Heart left ventricle (tissue), 16 donors: ENCODE results near the gene PEPD. TPM values are rescaled to one million over a fixed set of nuclear protein-coding genes. Genes with fewer than 3 reads are reported as not detected.

Experiments
- ATAC-seq, 4 donors: fragments of 200-7000 bp; cut with Tn5 transposase; one replicate each; pipeline ENCODE4 v1.9.1; 2020 to 2022; ENCODE audit warnings: moderate library complexity in 4 of 4, mild to moderate bottlenecking in 3 of 4, moderate number of reproducible peaks in 1 of 4
- DNase-seq, 5 donors: peaks; one replicate each; pipeline ENCODE4 v3.0.0-alpha.2; 2020
- H3K27ac ChIP-seq, 12 donors: fragments of 200-600 bp; sonication (generic) in 4 of 12; one replicate each; pipeline versions ENCODE4 v1.5.0 to v1.8.0; 2016 to 2022; ENCODE audit warnings: mild to moderate bottlenecking in 2 of 12
- H3K27me3 ChIP-seq, 9 donors: fragments of 200-600 bp; sonication (generic) in 2 of 9; one replicate each; pipeline versions ENCODE4 v1.5.1 to v1.8.0; 2016 to 2022; ENCODE audit warnings: mild to moderate bottlenecking in 3 of 9
- H3K36me3 ChIP-seq, 9 donors: fragments of 200-600 bp; sonication (generic) in 2 of 9; one replicate each; pipeline versions ENCODE4 v1.5.0 to v1.8.0; 2018 to 2022; ENCODE audit warnings: mild to moderate bottlenecking in 2 of 9
- H3K4me1 ChIP-seq, 12 donors: fragments of 200-600 bp; sonication (generic) in 4 of 12; one replicate each; pipeline versions ENCODE4 v1.5.0 to v1.8.0; 2016 to 2022; ENCODE audit warnings: mild to moderate bottlenecking in 3 of 12
- H3K4me3 ChIP-seq, 12 donors: fragments of 200-600 bp; sonication (generic) in 4 of 12; one replicate each; pipeline versions ENCODE4 v1.5.0 to v1.8.0; 2017 to 2022; ENCODE audit warnings: mild to moderate bottlenecking in 9 of 12, moderate library complexity in 4 of 12
- H3K9me3 ChIP-seq, 12 donors: fragments of 200-600 bp; sonication (generic) in 4 of 12; one replicate each; pipeline versions ENCODE4 v1.5.0 to v1.8.0; 2016 to 2022; ENCODE audit warnings: mild to moderate bottlenecking in 1 of 12
- POLR2A ChIP-seq, 2 donors: fragments of 450-650 bp; IDR thresholded peaks; one replicate each; pipeline ENCODE4 v1.6.1; 2017; ENCODE audit warnings: antibody characterized with exemption in 2 of 2, mild to moderate bottlenecking in 2 of 2, moderate library complexity in 2 of 2
- WGBS, 4 donors: extraction: QIAGEN DNeasy Blood & Tissue Kit in 2 of 4; methylation state at CpG; one replicate each; pipeline versions ENCODE4 v1.1.5 to v1.1.7; 2013 to 2018; 5-methylcytosine and 5-hydroxymethylcytosine counted together
- intact Hi-C, 10 donors: fragments of 100-400 bp; cut with DNase I; formaldehyde crosslinking; loops; one replicate each; pipeline versions ENCODE4 v1.11.1 to v1.14.2; 2022
- polyA plus RNA-seq, 2 donors: library from polyadenylated mRNA; stranded (reverse); fragments of 200-250 nt; gene quantifications; one replicate each; pipeline ENCODE4 v1.2.3, GENCODE V29; 2013
- total RNA-seq, 9 donors: library from RNA; depleted of rRNA in 2 of 9; stranded (reverse); fragments of >200 nt in 2 of 9; fragmentation: NEBNext Ultra II Directional in 3 of 9; extraction: Animal tissue kit (Norgen Biotek cat#: 25700) in 3 of 9; gene quantifications; one replicate each; pipeline versions ENCODE4 v1.1.0 to v1.2.4, GENCODE V29; 2016 to 2023
- TF ChIP-seq, protein P1 (sequence below), 12 donors: fragments of 200-600 bp; sonication (generic) in 4 of 12; IDR thresholded peaks; one replicate each; pipeline versions ENCODE4 v1.5.0 to v1.8.0; 2018 to 2022; ENCODE audit warnings: antibody characterized with exemption in 12 of 12, mild to moderate bottlenecking in 5 of 12
- donor health status: ischemic (EF 13 %, LVEDD 7.1; RV severe dilation, severe dysfunction).
- donor health status: healthy with polysubstance abuse.
- donor health status: DM: no; HTN: yes; CAD: no.
- donor health status: DM: no; HTN: no; CAD: no.
- donor health status: ischemic (EF 25% LVEDD 6.9; RV normal size, moderate dysfunction).
- donor health status: ischemic (EF 25% LVEDD 5.7; RV mildly dilated, moderate dysfunction).
- donor health status: healthy.
- donor health status: DM: yes; HTN: yes; CAD: no.
- donor health status: ischemic (EF 35%, LVEDD 5.7; RV mildly dilated, moderate dysfunction).
- donor health status: nonischemic (EF 11% LVEDD 7.7; RV severe dilation, severe dysfunction).
- donor health status: DM: yes; HTN: yes; CAD: no.
- donor health status: PGD.
- donor health status: ischemic (EF 29% LVEDD 5.4; RV normal size, mild dysfunction).
- donor health status: nonischemic (EF 23%, LVEDD 6.1; RV moderate dilation, normal function).

PEPD gene
- total and polyA plus RNA-seq, 11 donors = 19.4 to 45.7 (median 29.9) TPM

DNA sequence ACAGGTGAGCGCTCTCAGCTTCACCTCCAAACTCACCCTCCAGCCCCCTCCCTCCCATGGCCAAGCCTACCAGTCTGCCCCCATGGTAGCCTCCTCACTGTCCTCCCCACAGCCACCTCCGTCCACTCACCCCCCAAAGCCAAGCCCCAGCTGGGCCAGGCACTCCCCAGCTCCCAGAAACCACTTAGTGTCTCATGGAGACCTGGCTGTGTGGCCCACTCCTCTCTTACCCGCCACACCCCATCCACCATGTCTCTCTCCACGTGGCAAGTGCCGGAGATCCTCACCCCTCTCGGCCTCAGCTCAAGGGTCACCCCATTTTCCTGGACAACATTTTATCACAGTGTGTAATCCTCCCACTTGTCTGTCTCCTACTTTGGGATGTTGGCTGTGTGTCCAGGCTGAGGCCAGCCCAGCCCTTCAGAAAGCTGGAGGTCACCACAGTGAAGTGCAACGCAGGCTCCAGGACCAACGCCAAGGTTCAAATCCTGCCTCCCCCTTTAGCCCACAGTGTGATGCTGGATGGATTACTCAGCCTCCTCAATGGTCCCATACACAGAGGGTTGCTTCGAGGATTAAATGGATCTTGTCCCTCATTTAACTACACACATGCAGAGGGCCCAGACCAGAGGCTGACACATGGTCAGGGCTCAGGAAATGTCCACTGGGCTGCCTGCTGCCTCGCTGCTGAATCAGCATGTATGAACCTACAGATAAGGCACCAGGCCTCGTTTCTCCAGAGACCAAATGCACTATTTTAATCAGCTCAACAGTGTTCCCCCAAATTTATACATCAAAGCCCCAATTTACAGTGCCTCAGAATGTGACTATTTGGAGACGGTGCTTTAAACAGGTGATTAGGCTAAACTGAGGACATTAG, 76.8 kb downstream of the PEPD start:
- Histone ChIP-seq H3K4me3 (no peak overlapping the region), H3K36me3 (peaks cover 0 to 6% (median 0%) of the 10 kb centered on the region in 9 donors), H3K27me3 (no peaks in the 10 kb centered on the region), H3K9me3 (no peaks in the 10 kb centered on the region), H3K4me1 (no peaks in the 10 kb centered on the region), H3K27ac (no peak overlapping the region)
- DNase-seq = peak in 1 of 5 donors; percentile 44
- TF ChIP-seq POLR2A (IDR thresholded peaks at IDR 0.05) = no peak
- TF ChIP-seq, protein P1, sequence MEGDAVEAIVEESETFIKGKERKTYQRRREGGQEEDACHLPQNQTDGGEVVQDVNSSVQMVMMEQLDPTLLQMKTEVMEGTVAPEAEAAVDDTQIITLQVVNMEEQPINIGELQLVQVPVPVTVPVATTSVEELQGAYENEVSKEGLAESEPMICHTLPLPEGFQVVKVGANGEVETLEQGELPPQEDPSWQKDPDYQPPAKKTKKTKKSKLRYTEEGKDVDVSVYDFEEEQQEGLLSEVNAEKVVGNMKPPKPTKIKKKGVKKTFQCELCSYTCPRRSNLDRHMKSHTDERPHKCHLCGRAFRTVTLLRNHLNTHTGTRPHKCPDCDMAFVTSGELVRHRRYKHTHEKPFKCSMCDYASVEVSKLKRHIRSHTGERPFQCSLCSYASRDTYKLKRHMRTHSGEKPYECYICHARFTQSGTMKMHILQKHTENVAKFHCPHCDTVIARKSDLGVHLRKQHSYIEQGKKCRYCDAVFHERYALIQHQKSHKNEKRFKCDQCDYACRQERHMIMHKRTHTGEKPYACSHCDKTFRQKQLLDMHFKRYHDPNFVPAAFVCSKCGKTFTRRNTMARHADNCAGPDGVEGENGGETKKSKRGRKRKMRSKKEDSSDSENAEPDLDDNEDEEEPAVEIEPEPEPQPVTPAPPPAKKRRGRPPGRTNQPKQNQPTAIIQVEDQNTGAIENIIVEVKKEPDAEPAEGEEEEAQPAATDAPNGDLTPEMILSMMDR (IDR thresholded peaks at IDR 0.05) = no peak
- intact Hi-C loops = no loop called here
- no peak for ATAC-seq
- 89 to 95% (median 90%) methylated on average over 12 of the region's 12 CpGs for WGBS, 4 donors

GRCh38 chr19:33443638-33444561, 77.7 kb downstream of the PEPD start:
- no peaks in the 10 kb centered on the region for H3K4me1 ChIP-seq
- H3K27ac ChIP-seq = no peak overlapping the region
- no peaks in the 10 kb centered on the region for H3K27me3 ChIP-seq
- peaks cover 0 to 4% (median 0%) of the 10 kb centered on the region in 9 donors for H3K36me3 ChIP-seq
- intact Hi-C loops = no loop called here
- TF ChIP-seq, protein P1 (IDR thresholded peaks at IDR 0.05) = no peak
- TF ChIP-seq POLR2A (IDR thresholded peaks at IDR 0.05) = no peak
- WGBS, 4 donors = 90 to 96% (median 93%) methylated on average over 32 of the region's 32 CpGs
- ATAC-seq (peak in 1 of 4 donors; percentile 4), DNase-seq (peak in 1 of 5 donors; percentile 26)
- H3K9me3 ChIP-seq = no peaks in the 10 kb centered on the region
- H3K4me3 ChIP-seq = no peak overlapping the region

DNA sequence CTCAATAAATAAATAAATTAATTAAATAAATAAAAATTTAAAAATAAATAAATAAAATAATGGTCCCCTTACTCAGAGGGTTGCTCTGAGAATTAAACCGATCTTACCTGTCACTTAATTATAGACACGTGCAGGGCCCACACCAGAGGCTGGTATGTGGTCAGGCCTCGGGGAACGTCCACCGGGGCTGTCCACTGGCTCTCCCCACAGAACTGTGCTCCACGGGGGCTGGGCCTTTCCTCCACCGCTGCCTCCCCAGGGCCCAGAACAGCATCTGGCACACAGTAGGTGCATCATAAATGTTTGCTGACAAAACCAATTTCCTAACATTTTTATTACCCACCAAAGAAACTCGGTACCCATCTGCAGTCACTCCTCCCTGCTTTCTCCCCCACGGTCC, 78.9 kb downstream of the PEPD start:
- Histone ChIP-seq H3K4me3 (no peak overlapping the region), H3K9me3 (no peaks in the 10 kb centered on the region), H3K27ac (no peak overlapping the region), H3K4me1 (peaks cover 0 to 7% (median 0%) of the 10 kb centered on the region in 12 donors), H3K27me3 (no peaks in the 10 kb centered on the region), H3K36me3 (peaks cover 0 to 4% (median 0%) of the 10 kb centered on the region in 9 donors)
- ATAC-seq (no peak), DNase-seq (peak in 1 of 5 donors; percentile 18)
- no peak for TF ChIP-seq POLR2A (IDR thresholded peaks at IDR 0.05)
- TF ChIP-seq, protein P1 (IDR thresholded peaks at IDR 0.05) = no peak
- intact Hi-C loops = no loop called here
- 94 to 98% (median 95%) methylated on average over 9 of the region's 9 CpGs for WGBS, 4 donors

DNA sequence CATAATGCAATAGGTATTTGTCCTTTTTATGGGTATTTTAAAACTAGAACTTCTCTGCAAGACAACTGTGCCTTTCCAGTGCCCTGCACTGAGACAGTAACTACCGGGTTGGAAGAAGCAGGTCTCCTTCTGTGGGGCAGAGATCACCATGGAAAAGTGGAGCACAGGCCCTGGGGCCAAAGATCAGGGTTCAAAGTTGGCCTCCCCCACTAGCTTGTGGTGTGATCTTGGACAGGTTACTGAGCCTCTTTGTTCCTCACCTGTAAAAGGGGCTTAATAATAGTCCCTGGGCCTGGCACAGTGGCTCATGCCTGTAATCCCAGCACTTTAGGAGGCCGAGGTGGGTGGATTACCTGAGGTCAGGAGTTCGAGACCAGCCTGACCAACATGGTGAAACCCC, 79.8 kb downstream of the PEPD start:
- H3K4me3 ChIP-seq = no peak overlapping the region
- WGBS, 4 donors = 93 to 94% (median 94%) methylated on average over 3 of the region's 3 CpGs
- no peaks in the 10 kb centered on the region for H3K9me3 ChIP-seq
- H3K27ac ChIP-seq = no peak overlapping the region
- intact Hi-C loops = no loop called here
- peaks cover 0 to 9% (median 0%) of the 10 kb centered on the region in 12 donors for H3K4me1 ChIP-seq
- no peak for ATAC-seq
- peaks cover 0 to 4% (median 0%) of the 10 kb centered on the region in 9 donors for H3K36me3 ChIP-seq
- TF ChIP-seq, protein P1 (IDR thresholded peaks at IDR 0.05) = no peak
- TF ChIP-seq POLR2A (IDR thresholded peaks at IDR 0.05) = no peak
- no peak for DNase-seq
- H3K27me3 ChIP-seq = no peaks in the 10 kb centered on the region
